ENCODE data around the gene POLA1. TPM values are rescaled to one million over a fixed set of nuclear protein-coding genes. Genes with fewer than 3 reads are reported as not detected.

POLA1 gene
- total and polyA plus RNA-seq, 2 experiments from 2014 or later, result 4.9 to 19.0 TPM

DNA sequence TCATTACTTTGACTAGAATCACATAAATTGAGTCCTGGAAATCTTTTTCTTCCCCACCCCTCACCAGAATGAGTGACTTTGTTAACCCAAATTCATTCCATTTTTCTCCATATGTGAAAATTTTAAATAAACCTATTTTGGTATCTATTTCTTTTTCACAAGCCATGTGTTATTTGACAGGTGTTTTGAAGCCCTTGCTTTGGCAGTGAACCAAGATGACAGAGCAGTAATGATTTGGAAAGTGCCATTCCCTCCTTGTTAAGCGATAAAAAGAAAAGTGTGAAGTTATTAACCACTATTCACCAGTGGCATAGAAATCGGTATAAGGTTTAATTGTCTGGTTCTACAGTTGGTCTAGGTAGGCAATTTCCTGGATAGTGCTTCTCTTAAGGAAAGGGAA is 66.1 kb downstream of the POLA1 start:
- no peaks in the 10 kb centered on the region for H3K36me3 ChIP-seq (replicated peaks; ENCODE audit: insufficient read depth, low read depth)

DNA sequence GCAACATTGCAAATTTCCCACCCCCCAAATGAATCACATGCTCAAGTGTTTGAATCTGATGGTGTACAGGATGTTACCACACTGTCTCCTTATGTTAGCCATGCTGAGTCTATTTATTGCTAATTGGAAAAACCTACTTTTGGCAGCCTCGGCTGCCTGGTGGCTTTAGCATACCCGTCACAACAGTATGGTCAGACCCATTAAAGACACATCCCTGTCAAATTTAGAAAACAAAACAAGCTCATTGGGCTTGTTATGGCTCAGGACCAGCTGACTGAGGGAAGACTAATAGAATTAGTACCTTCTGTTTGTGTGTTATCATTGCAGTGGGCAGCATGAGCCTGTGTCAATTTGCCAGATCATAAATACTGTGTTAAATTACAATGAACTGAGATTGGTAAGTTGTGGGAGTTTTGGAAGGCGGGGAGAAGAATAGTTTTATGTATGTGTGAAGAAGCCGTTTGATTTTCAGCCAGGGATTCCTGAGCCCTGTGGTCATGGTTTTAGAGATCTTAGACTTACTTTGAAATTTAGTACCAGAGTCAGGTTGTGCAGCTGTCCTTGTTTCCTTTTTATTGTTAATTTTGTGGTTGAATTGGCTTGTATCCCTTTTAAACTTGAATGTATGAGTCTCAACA is 66.8 kb downstream of the POLA1 start:
- no peaks in the 10 kb centered on the region for H3K27me3 ChIP-seq
- no peaks in the 10 kb centered on the region for H3K36me3 ChIP-seq (replicated peaks; ENCODE audit: insufficient read depth, low read depth)
- no peak overlapping the region for H3K4me3 ChIP-seq
- no peaks in the 10 kb centered on the region for H3K9me2 ChIP-seq (replicated peaks; ENCODE audit: insufficient read depth)
- WGBS (ENCODE audit: low lambda C conversion rate, missing lambda C conversion rate), result 76% methylated on average over 4 of the region's 4 CpGs
- no peaks in the 10 kb centered on the region for H3K4me1 ChIP-seq (ENCODE audit: insufficient read depth)
- no peak for DNase-seq (ENCODE audit: low spot score)
- no peak for TF ChIP-seq EZH2 (IDR thresholded peaks at IDR 0.05; ENCODE audit: borderline replicate concordance)
- TF ChIP-seq, protein P1, sequence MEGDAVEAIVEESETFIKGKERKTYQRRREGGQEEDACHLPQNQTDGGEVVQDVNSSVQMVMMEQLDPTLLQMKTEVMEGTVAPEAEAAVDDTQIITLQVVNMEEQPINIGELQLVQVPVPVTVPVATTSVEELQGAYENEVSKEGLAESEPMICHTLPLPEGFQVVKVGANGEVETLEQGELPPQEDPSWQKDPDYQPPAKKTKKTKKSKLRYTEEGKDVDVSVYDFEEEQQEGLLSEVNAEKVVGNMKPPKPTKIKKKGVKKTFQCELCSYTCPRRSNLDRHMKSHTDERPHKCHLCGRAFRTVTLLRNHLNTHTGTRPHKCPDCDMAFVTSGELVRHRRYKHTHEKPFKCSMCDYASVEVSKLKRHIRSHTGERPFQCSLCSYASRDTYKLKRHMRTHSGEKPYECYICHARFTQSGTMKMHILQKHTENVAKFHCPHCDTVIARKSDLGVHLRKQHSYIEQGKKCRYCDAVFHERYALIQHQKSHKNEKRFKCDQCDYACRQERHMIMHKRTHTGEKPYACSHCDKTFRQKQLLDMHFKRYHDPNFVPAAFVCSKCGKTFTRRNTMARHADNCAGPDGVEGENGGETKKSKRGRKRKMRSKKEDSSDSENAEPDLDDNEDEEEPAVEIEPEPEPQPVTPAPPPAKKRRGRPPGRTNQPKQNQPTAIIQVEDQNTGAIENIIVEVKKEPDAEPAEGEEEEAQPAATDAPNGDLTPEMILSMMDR (IDR thresholded peaks at IDR 0.05; ENCODE audit: poor library complexity), result no peak
- TF ChIP-seq EZH2phosphoT487 (IDR thresholded peaks at IDR 0.05; ENCODE audit: low read depth, severe bottlenecking, unreplicated experiment), result no peak
- H4K20me1 ChIP-seq (ENCODE audit: insufficient read depth, poor library complexity, severe bottlenecking), result no peaks in the 10 kb centered on the region
- H3K27ac ChIP-seq, result no peak overlapping the region
- no peak overlapping the region for H2AFZ ChIP-seq
- no peak overlapping the region for H3K4me2 ChIP-seq
- no peaks in the 10 kb centered on the region for H3K9me3 ChIP-seq (ENCODE audit: low read depth)
- no peaks in the 10 kb centered on the region for H3K79me2 ChIP-seq

More for the DNA sequence above, 66.1 kb downstream of the POLA1 start:
- WGBS (ENCODE audit: low lambda C conversion rate, missing lambda C conversion rate), result 97% methylated on average over 2 of the region's 2 CpGs
- Histone ChIP-seq H3K4me2 (no peak overlapping the region), H3K4me3 (no peak overlapping the region), H3K9me2 (replicated peaks; ENCODE audit: insufficient read depth) (no peaks in the 10 kb centered on the region), H3K9me3 (ENCODE audit: low read depth) (no peaks in the 10 kb centered on the region), H2AFZ (no peak overlapping the region), H3K4me1 (ENCODE audit: insufficient read depth) (no peaks in the 10 kb centered on the region), H3K27me3 (no peaks in the 10 kb centered on the region), H3K27ac (no peak overlapping the region), H3K79me2 (no peaks in the 10 kb centered on the region), H4K20me1 (ENCODE audit: insufficient read depth, poor library complexity, severe bottlenecking) (no peaks in the 10 kb centered on the region)
- TF ChIP-seq, protein P1 (IDR thresholded peaks at IDR 0.05; ENCODE audit: poor library complexity), result no peak
- no peak for DNase-seq (ENCODE audit: low spot score)

- Histone ChIP-seq H3K79me2 (no peaks in the 10 kb centered on the region), H3K4me3 (no peak overlapping the region), H3K4me2 (no peak overlapping the region), H2AFZ (no peak overlapping the region), H3K27me3 (no peaks in the 10 kb centered on the region), H3K9me2 (replicated peaks; ENCODE audit: insufficient read depth) (no peaks in the 10 kb centered on the region), H3K9me3 (ENCODE audit: low read depth) (no peaks in the 10 kb centered on the region), H3K36me3 (replicated peaks; ENCODE audit: insufficient read depth, low read depth) (no peaks in the 10 kb centered on the region), H4K20me1 (ENCODE audit: insufficient read depth, poor library complexity, severe bottlenecking) (no peaks in the 10 kb centered on the region), H3K27ac (no peak overlapping the region), H3K4me1 (ENCODE audit: insufficient read depth) (no peaks in the 10 kb centered on the region)
- 89% methylated on average over 6 of the region's 6 CpGs for WGBS (ENCODE audit: low lambda C conversion rate, missing lambda C conversion rate)
- DNase-seq (ENCODE audit: low spot score), result no peak
- TF ChIP-seq EZH2phosphoT487 (IDR thresholded peaks at IDR 0.05; ENCODE audit: low read depth, severe bottlenecking, unreplicated experiment) (no peak), EZH2 (IDR thresholded peaks at IDR 0.05; ENCODE audit: borderline replicate concordance) (no peak)
- TF ChIP-seq, protein P1 (IDR thresholded peaks at IDR 0.05; ENCODE audit: poor library complexity), result no peak
Measured at GRCh38 chrX:24761306-24761705, 67.6 kb downstream of the POLA1 start.

Data from hepatocyte (in vitro differentiated cells).